Breast epithelium (tissue), 3 donors: Measurements from ENCODE around the gene SCN3A.

Experiments
- CTCF ChIP-seq, 3 donors: fragments of 450-650 bp; IDR thresholded peaks; one replicate each; pipeline ENCODE4 v1.5.1; 2016 to 2017; ENCODE audit warnings: antibody characterized with exemption in 3 of 3, mild to moderate bottlenecking in 3 of 3, moderate library complexity in 3 of 3
- POLR2A ChIP-seq: fragments of 450-650 bp; IDR thresholded peaks from one replicate; pipeline ENCODE4 v1.6.1; 2016; ENCODE audit warnings: antibody characterized with exemption, mild to moderate bottlenecking, moderate library complexity

DNA sequence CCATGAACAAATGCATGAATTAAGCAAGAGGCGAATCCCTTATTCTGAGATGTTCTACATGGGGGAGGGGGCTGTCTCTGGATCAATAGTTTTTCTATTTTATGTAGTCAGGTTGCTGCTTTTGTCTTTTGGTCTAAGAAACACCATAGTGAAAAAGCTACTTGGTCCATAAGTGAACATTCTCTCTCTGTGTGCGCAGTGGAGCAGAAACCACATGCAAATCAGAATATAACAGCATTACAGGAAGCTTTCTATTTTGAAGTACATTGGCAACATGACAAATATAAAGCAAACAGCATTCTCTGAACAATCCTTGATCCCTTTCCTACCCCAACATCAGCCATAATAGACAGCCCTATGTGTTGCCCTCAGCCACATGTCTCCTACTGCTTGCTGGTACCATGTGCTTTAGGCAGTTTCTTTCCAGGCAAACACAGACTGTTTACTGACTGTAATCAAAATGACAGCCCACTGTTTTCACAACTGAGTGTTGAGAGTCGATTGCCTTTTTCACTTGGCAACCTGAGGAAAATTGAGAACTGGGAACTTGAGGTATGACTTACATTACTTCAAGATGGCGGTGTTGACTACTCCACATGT, 10.6 kb downstream of the SCN3A start:
- no peak for TF ChIP-seq CTCF (IDR thresholded peaks at IDR 0.05)
- no peak for TF ChIP-seq POLR2A
